ENCODE measurements around the gene CDC20B.

DNA sequence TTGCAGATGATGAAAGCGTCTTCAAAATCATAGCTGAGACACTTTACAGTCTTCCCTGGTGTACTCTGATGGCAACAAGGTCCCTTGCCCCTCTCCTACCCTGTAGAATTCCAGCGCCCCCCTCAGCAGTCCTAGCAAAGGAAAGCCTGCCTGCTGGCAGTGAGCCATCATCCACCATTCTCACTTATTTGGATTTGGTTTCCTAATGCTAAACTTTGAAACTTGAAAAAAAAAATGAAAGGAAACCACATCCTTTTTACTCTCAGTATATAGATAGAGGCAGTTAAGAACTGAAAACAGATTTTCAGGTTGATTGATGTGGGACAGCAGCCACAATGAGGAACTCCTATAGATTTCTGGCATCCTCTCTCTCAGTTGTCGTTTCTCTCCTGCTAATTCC lies 70.6 kb downstream of the CDC20B start, which contains the start of gene GZMA:
- TF ChIP-seq, protein P1, sequence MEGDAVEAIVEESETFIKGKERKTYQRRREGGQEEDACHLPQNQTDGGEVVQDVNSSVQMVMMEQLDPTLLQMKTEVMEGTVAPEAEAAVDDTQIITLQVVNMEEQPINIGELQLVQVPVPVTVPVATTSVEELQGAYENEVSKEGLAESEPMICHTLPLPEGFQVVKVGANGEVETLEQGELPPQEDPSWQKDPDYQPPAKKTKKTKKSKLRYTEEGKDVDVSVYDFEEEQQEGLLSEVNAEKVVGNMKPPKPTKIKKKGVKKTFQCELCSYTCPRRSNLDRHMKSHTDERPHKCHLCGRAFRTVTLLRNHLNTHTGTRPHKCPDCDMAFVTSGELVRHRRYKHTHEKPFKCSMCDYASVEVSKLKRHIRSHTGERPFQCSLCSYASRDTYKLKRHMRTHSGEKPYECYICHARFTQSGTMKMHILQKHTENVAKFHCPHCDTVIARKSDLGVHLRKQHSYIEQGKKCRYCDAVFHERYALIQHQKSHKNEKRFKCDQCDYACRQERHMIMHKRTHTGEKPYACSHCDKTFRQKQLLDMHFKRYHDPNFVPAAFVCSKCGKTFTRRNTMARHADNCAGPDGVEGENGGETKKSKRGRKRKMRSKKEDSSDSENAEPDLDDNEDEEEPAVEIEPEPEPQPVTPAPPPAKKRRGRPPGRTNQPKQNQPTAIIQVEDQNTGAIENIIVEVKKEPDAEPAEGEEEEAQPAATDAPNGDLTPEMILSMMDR (IDR thresholded peaks at IDR 0.05; ENCODE audit: low read depth, low read length, poor library complexity, severe bottlenecking) = no peak
- no peak for TF ChIP-seq EZH2phosphoT487 (IDR thresholded peaks at IDR 0.05; ENCODE audit: borderline replicate concordance, low read length)

Data from DOHH2 (cell line).